HG03457 (cell line): ENCODE results near the gene PRKCB.
"Not testable (repeated sequence)": the region's sequence is repeated elsewhere in the genome, so short reads cannot be mapped to it uniquely, and the experiment has no call there.

ENCODE experiments used
- ATAC-seq: cut with Tn5 transposase; IDR thresholded peaks from one replicate; pipeline ENCODE4 v1.9.1; 2021; ENCODE audit warnings: moderate number of reproducible peaks; ENCODE audit not compliant: unreplicated experiment

The PRKCB gene

DNA sequence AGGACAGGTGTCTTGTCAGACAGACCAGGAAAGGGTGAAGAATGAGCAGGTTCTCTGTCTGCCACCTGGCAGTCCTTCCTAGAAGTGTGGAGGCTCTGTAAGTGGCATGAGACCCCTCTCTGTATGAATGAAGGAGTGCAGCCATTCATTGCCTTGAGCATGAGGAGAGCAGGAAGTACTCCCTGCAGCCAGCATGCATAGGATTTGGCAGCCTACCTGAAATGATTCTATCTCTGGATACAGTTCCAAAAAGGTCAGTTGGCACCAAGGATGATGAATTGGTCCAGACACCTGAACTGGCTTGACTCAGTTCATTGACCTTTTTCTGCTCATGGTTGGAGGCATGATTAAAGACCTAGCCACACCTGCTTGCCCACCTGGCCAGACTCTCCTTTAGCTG, 163.0 kb downstream of the PRKCB start:
- ATAC-seq = no peak

- ATAC-seq = no peak
Observed at GRCh38 chr16:23999663-24000062, 163.9 kb downstream of the PRKCB start.

- ATAC-seq = no peak
Observed at GRCh38 chr16:24001710-24002109, 165.9 kb downstream of the PRKCB start.

GRCh38 chr16:24002619-24003018, 166.8 kb downstream of the PRKCB start:
- ATAC-seq = no peak

DNA sequence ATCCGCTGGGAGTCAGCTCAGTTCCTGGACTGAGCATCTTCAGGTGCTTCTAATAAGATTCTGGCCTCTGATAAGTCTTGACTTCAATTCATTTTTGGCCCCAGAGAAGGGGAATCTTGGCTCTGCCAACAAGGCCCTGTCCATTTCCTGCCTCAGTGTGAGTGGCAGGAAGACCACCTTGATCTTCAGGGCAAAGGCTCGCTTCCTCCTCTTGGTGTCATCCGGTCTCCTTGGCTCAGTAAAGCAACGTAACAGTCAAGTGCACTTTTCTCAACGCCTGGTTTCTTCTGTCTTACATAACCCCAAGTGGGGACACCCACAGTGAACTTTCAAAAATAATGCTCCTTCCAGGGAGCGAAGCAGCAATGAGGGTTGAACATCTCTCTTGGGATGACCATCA, 169.8 kb downstream of the PRKCB start:
- ATAC-seq = no peak

GRCh38 chr16:24007391-24007790, 171.6 kb downstream of the PRKCB start:
- ATAC-seq = no peak

- ATAC-seq = no peak
Observed at GRCh38 chr16:24007934-24008333, 172.2 kb downstream of the PRKCB start.

DNA sequence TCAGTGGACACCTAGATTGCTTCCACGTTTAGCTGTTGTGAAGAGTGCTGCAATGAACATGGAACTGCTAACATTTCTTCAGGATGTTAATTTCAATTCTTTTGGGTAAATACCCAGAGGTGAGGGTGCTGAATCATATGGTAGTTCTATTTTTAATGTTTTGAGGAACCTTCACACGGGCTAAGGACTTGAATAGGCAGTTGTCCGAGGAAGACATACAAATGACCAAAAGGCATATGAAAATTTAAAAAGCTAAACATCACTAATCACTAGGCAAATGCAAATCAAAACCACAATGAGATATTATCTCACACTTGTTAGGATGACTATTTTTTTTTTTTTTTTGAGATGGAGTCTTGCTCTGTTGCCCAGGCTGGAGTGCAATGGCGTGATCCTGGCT, 173.3 kb downstream of the PRKCB start:
- no peak for ATAC-seq

GRCh38 chr16:24009955-24010354, 174.2 kb downstream of the PRKCB start:
- ATAC-seq = no peak

GRCh38 chr16:24010440-24011089, 174.8 kb downstream of the PRKCB start:
- no peak for ATAC-seq

- ATAC-seq = no peak
Observed at GRCh38 chr16:24011237-24011636, 175.5 kb downstream of the PRKCB start.

DNA sequence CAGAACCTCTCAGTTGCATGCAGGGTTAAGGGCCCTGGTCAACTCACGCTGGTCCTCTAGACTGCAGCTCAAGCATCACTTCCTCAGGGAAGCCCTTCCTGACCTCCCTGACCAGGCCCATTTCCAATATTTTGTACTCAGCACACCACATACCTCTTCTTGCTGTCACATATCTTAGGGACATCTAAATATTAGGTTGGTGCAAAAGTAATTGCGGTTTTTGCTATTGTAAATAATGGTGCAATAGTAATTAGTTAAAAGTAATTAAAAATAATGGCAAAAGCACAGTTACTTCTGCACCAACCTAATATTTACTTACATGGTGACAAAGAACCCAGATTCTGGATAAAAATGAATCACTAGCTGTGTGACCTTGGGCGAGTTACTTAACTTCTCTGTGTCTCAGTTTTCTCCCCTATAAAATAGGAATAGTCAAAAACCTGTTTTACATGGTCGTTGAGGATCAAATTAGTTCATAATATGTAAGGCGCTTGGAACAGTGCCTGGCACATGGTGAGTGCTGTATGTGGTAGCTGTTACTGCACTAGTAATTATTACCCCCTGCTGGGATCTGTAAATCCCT, 177.4 kb downstream of the PRKCB start:
- no peak for ATAC-seq

DNA sequence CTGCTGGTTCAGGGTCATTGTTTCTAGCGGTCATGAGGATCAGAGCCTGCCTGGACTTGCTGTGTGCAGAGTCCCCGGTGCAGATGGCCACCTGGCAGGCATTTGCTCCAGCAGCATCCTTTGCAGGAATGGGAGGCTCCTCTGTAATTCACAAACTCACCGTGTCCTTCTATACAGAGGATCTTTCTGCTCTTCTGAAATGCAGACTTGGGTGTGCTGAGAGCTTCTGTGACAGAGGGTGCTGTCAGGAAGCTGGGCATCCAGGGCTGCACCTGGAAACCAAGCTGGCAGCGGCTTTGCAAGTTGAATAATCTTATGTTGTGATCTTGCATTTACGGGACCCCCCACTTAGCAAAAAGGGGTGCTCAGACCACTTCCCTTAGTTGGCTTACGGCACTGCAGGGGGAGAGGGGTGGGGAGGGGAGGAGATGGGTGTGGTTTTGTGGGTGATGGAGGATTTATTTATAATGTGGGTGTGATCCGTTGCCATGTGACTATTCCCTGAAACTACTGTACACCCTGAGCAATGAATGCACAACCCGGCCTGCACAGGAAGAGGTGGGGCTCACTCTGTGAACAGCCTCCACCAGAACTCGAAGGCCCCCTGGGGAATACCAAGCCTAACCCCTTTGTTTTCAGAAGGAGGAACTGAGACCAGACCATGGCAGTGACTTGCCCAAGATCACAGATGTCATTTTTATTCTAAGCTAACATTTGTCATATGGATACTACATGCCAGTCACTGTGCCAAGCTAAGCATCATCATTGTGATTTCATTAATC, 178.3 kb downstream of the PRKCB start:
- ATAC-seq = peak; percentile 75

GRCh38 chr16:24014955-24015354, 179.2 kb downstream of the PRKCB start:
- not testable (repeated sequence) for ATAC-seq

DNA sequence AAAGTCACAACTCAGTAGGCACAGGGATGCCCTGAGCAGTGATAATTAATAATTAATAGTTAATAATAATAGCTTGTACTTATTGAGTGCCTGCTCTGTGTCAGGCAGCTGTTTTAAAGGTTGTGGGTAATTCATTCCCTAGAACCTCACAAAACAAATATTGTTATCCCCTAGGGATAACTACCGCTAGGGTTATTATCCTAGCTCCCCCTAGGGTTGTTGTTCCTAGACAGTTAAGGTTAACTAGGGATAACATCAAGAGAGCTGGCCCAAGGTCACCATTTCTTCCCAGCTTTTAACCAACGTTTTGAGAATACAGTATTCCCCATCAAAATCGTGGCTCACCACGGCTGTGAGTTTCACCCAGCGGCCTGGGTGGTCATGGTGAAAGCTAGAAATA, 180.1 kb downstream of the PRKCB start:
- ATAC-seq = no peak

GRCh38 chr16:24018485-24018884, 182.7 kb downstream of the PRKCB start:
- ATAC-seq = no peak

DNA sequence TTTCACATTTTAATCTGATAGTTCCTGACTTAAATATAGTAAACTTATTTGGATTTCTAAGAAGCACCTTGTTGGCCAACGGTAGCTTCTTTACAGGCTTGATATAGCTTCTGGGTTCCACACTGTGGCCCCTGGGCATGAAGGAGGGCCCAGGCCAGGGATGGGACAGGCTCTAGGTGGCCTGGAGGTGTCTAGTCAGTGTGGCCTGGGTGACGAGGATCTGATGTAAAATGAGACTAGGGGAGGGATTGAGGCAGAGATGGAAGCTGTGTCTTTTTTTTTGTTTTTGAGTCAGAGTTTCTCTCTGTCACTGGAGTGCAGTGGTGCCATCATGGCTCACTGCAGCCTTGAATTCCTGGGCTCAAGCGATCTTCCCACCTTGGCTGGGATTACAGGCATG, 187.0 kb downstream of the PRKCB start:
- no peak for ATAC-seq

GRCh38 chr16:24023621-24024020, 187.8 kb downstream of the PRKCB start:
- ATAC-seq = no peak

GRCh38 chr16:24024971-24025370, 189.2 kb downstream of the PRKCB start:
- ATAC-seq = no peak

DNA sequence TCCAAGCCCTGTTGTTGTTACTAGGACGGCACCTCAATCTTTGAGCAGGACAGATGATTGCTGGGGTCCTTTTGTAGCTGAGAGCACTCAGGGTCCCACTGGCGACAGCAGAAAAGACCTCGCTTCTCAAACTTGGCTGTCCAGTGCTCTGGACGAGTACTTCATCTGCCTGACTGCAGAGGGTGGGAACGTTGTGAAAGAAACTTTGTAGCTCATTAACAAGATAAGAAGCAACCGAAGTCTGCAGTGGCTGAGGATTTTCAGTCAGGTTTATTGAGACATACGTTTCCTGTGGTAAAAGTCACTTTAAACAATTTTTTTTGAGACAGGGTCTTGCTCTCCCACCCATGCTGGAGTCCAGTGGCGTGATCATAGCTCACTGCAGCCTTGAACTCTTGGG, 191.7 kb downstream of the PRKCB start:
- ATAC-seq = no peak

DNA sequence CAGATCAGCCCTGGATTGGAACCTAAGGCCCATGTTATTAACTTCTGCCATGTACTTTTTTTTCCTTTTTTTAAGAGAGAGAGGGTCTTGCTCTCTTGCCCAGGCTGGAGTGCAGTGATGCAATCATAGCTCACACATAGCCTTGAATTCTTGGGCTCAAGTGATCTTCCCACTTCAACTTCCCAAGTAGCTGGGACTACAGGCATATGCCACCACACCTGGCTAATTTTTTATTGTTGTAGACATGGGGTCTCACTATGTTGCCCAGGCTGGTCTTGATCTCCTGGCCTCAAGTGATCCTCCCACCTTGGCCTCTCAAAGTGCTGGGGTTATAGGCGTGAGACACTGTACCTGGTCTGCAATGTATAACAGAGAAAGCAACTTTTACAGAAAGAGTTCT, 194.1 kb downstream of the PRKCB start:
- not testable (repeated sequence) for ATAC-seq

DNA sequence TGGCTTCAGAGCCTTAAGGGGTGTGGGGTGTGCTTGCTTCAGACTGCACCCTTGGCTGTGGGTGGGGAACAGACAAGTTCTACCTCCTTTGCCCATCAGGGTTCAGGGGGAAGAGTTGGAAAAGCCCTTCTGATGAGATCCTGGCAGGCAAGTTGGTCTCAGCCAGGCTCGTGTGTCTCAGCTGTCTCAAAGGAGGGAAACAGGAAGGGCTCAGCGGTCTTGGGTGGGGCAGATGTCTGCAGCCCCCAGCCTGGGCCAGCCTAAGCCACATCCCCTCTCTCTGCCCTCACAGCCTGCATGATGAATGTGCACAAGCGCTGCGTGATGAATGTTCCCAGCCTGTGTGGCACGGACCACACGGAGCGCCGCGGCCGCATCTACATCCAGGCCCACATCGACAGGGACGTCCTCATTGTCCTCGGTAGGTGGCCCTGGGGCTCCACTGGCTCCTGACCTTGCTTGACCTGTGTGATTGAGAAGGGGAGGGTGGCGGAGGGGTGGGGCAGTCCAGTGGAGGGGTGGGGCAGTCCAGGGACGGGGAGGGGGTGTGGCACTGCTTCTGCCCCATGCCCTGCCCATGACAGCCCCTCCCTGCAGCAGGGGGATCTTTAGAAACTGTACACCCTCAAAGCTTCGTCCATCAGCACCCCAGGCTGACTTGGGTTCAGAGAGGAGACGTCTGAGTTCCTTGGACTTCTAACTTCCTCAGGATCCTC, 199.5 kb downstream of the PRKCB start:
- ATAC-seq = no peak
